H1 (cell line): ENCODE data around the gene BOK. TPM values are rescaled to one million over a fixed set of nuclear protein-coding genes. Genes with fewer than 3 reads are reported as not detected.

Experiments
- CTCF ChIA-PET: fragments of 300-600 bp; sonication (Branson Sonifier 250); formaldehyde crosslinking; loops from one replicate; lab custom pipeline; 2021; ENCODE audit not compliant: partially characterized antibody; lab: Charles Lee
- POLR2A ChIA-PET: fragments of 300-600 bp; sonication (Branson Sonifier 250); formaldehyde crosslinking; loops from one replicate; lab custom pipeline; 2021; ENCODE audit warnings: inconsistent platforms; ENCODE audit not compliant: partially characterized antibody; lab: Charles Lee
- DNase-seq, 2 experiments: peaks; one replicate each; pipeline versions ENCODE4 v3.0.0 to v3.0.0-alpha.2; 2010 to 2022; ENCODE audit warnings: low spot score in 2 of 2, low read depth in 1 of 2, mixed read lengths in 1 of 2
- FAIRE-seq: peaks from 2 replicates; lab custom pipeline; 2011; peaks lifted over from hg19 to GRCh38; lab: Jason Lieb, UNC
- H2AFZ ChIP-seq: 2 replicates; pipeline ENCODE4 v1.8.1; 2012; ENCODE audit warnings: low read length, inconsistent platforms
- H2AK5ac ChIP-seq: 2 replicates; pipeline ENCODE4 v1.6.1; 2013; ENCODE audit warnings: low read depth, low read length
- H2BK120ac ChIP-seq: replicated peaks from 2 replicates; pipeline ENCODE3; 2013; ENCODE audit warnings: low read depth, low read length, inconsistent platforms
- H2BK12ac ChIP-seq: 2 replicates; pipeline ENCODE4 v1.6.1; 2013; ENCODE audit warnings: low read depth, low read length
- H2BK15ac ChIP-seq: 2 replicates; pipeline ENCODE4 v1.6.1; 2013; ENCODE audit warnings: low read length
- H2BK20ac ChIP-seq: 2 replicates; pipeline ENCODE4 v1.6.1; 2013; ENCODE audit warnings: low read length
- H2BK5ac ChIP-seq: 2 replicates; pipeline ENCODE4 v1.6.1; 2013; ENCODE audit warnings: low read depth, low read length
- H3K14ac ChIP-seq: 2 replicates; pipeline ENCODE4 v1.6.1; 2013; ENCODE audit warnings: inconsistent platforms; ENCODE audit not compliant: insufficient read length
- H3K18ac ChIP-seq: 2 replicates; pipeline ENCODE4 v1.6.1; 2013; ENCODE audit warnings: low read length; ENCODE audit errors: extremely low read depth
- H3K23ac ChIP-seq: 2 replicates; pipeline ENCODE4 v1.6.1; 2013; ENCODE audit warnings: inconsistent platforms; ENCODE audit not compliant: insufficient read length
- H3K23me2 ChIP-seq: 2 replicates; pipeline ENCODE4 v1.6.1; 2013; ENCODE audit warnings: low read depth, low read length
- H3K27ac ChIP-seq: 2 replicates; pipeline ENCODE4 v1.6.1; 2011; ENCODE audit warnings: low read depth, low read length, inconsistent platforms
- H3K27me3 ChIP-seq, 4 experiments: replicated peaks in 1 of 4; 1 replicate in 1 of 4; 2 replicates in 3 of 4; pipeline versions ENCODE4 v1.6.1 to v1.8.1; 2011 to 2013; ENCODE audit warnings: low read length in 3 of 4, mild to moderate bottlenecking in 3 of 4, inconsistent platforms in 2 of 4, mixed read lengths in 2 of 4, moderate library complexity in 1 of 4; ENCODE audit not compliant: control insufficient read depth in 3 of 4, insufficient read depth in 3 of 4; ENCODE audit errors: extremely low read depth in 1 of 4
- H3K36me3 ChIP-seq, 4 experiments: 2 replicates each; pipeline versions ENCODE4 v1.6.1 to v1.8.1; 2011 to 2013; ENCODE audit warnings: mild to moderate bottlenecking in 4 of 4, low read length in 3 of 4, moderate library complexity in 2 of 4, control low read depth in 1 of 4, inconsistent platforms in 1 of 4; ENCODE audit not compliant: insufficient read depth in 4 of 4, control insufficient read depth in 2 of 4
- H3K4ac ChIP-seq: replicated peaks from 2 replicates; pipeline ENCODE3; 2013; ENCODE audit warnings: low read length, low read depth, mixed read lengths, inconsistent platforms; ENCODE audit not compliant: insufficient read length
- H3K4me1 ChIP-seq, 4 experiments: replicated peaks in 1 of 4; 1 replicate in 1 of 4; 2 replicates in 3 of 4; pipeline versions ENCODE4 v1.6.1 to v1.8.1; 2011 to 2013; ENCODE audit warnings: low read length in 3 of 4, inconsistent platforms in 2 of 4, mixed read lengths in 1 of 4; ENCODE audit not compliant: insufficient read depth in 4 of 4, control insufficient read depth in 3 of 4
- H3K4me2 ChIP-seq, 2 experiments: 2 replicates each; pipeline versions ENCODE4 v1.6.1 to v1.8.1; 2011 to 2013; ENCODE audit warnings: low read depth in 2 of 2, low read length in 2 of 2, control low read depth in 1 of 2, inconsistent platforms in 1 of 2, mild to moderate bottlenecking in 1 of 2; ENCODE audit not compliant: insufficient read depth in 1 of 2
- H3K4me3 ChIP-seq, 4 experiments: fragments of 200-600, 300-600 bp in 1 of 4; sonication (generic), shearing (Covaris generic), sonication (Bioruptor Twin) in 1 of 4; 2 replicates each; pipeline versions ENCODE4 v1.5.1 to v1.8.1; 2011 to 2016; ENCODE audit warnings: low read length in 4 of 4, low read depth in 3 of 4, control low read depth in 2 of 4, inconsistent platforms in 2 of 4, mild to moderate bottlenecking in 2 of 4, mixed read lengths in 1 of 4, moderate library complexity in 1 of 4; ENCODE audit not compliant: insufficient read depth in 2 of 4; ENCODE audit errors: extremely low read depth in 1 of 4
- H3K56ac ChIP-seq: replicated peaks from 2 replicates; pipeline ENCODE3; 2013; ENCODE audit warnings: low read depth, mild to moderate bottlenecking, mixed read lengths, low read length, inconsistent platforms; ENCODE audit not compliant: insufficient read length
- H3K79me1 ChIP-seq: 2 replicates; pipeline ENCODE4 v1.6.1; 2013; ENCODE audit warnings: low read depth, low read length, control low read depth
- H3K79me2 ChIP-seq, 2 experiments: 2 replicates each; pipeline versions ENCODE4 v1.6.1 to v1.8.1; 2012 to 2013; ENCODE audit warnings: low read length in 2 of 2, mild to moderate bottlenecking in 2 of 2, inconsistent platforms in 1 of 2; ENCODE audit not compliant: insufficient read depth in 2 of 2, control insufficient read depth in 1 of 2
- H3K9ac ChIP-seq, 4 experiments: replicated peaks in 1 of 4; 1 replicate in 1 of 4; 2 replicates in 3 of 4; pipeline versions ENCODE4 v1.6.1 to v1.8.1; 2011 to 2013; ENCODE audit warnings: low read depth in 3 of 4, low read length in 3 of 4, control low read depth in 2 of 4, mild to moderate bottlenecking in 2 of 4, moderate library complexity in 2 of 4, inconsistent platforms in 1 of 4; ENCODE audit errors: extremely low read depth in 1 of 4
- H3K9me3 ChIP-seq, 2 experiments: 2 replicates each; pipeline versions ENCODE4 v1.6.1 to v1.8.1; 2012 to 2013; ENCODE audit warnings: mild to moderate bottlenecking in 2 of 2, moderate library complexity in 2 of 2, control low read depth in 1 of 2, inconsistent platforms in 1 of 2, low read depth in 1 of 2, low read length in 1 of 2, mixed read lengths in 1 of 2; ENCODE audit not compliant: insufficient read depth in 2 of 2
- H4K20me1 ChIP-seq, 2 experiments: replicated peaks in 1 of 2; 2 replicates each; pipeline versions ENCODE3 to v1.8.1; 2011 to 2013; ENCODE audit warnings: inconsistent platforms in 2 of 2, low read length in 2 of 2, mild to moderate bottlenecking in 1 of 2; ENCODE audit not compliant: insufficient read depth in 2 of 2, control insufficient read depth in 1 of 2
- H4K5ac ChIP-seq: 2 replicates; pipeline ENCODE4 v1.6.1; 2013; ENCODE audit warnings: low read length, low read depth, mixed read lengths, inconsistent platforms; ENCODE audit not compliant: insufficient read length
- H4K8ac ChIP-seq: 2 replicates; pipeline ENCODE4 v1.8.0; 2013; ENCODE audit warnings: mild to moderate bottlenecking, moderate library complexity, low read length, inconsistent platforms; ENCODE audit not compliant: insufficient read depth; ENCODE audit errors: extremely low read depth
- H4K91ac ChIP-seq: replicated peaks from 2 replicates; pipeline ENCODE3; 2013; ENCODE audit warnings: low read length, mixed read lengths, inconsistent platforms; ENCODE audit not compliant: insufficient read length
- CBX8 ChIP-seq: fragments of 300-800, 300-1000 bp; sonication (generic); IDR thresholded peaks from 2 replicates; pipeline ENCODE4 v1.7.1; 2016; ENCODE audit warnings: low read depth, low read length, borderline replicate concordance
- CHD1 ChIP-seq: IDR thresholded peaks from 2 replicates; pipeline ENCODE4 v1.6.1; 2012; ENCODE audit warnings: low read depth, low read length, improper control_type of control experiment
- CREB1 ChIP-seq: IDR thresholded peaks from 2 replicates; pipeline ENCODE4 v1.6.1; 2012; ENCODE audit warnings: inconsistent platforms
- GABPA ChIP-seq: IDR thresholded peaks from 2 replicates; pipeline ENCODE4 v1.6.1; 2011; ENCODE audit warnings: mild to moderate bottlenecking, low read length, moderate library complexity, borderline replicate concordance; ENCODE audit not compliant: insufficient read depth
- POU5F1 ChIP-seq: IDR thresholded peaks from 2 replicates; pipeline ENCODE4 v1.6.1; 2011; ENCODE audit warnings: low read depth, mild to moderate bottlenecking, low read length, moderate library complexity
- RFX5 ChIP-seq: IDR thresholded peaks from 2 replicates; pipeline ENCODE4 v1.6.1; 2011; ENCODE audit warnings: low read depth, low read length, improper control_type of control experiment, borderline replicate concordance
- SAP30 ChIP-seq: fragments of 300-600 bp; sonication (generic); IDR thresholded peaks from 2 replicates; pipeline ENCODE4 v1.7.1; 2012; ENCODE audit warnings: low read length, moderate library complexity, mild to moderate bottlenecking, inconsistent platforms; ENCODE audit not compliant: insufficient read depth, insufficient replicate concordance
- SIN3A ChIP-seq, 2 experiments: IDR thresholded peaks in 1 of 2; conservative IDR thresholded peaks in 1 of 2; 2 replicates each; pipeline ENCODE4 v1.6.1; 2011 to 2012; ENCODE audit warnings: low read length in 2 of 2, improper control_type of control experiment in 1 of 2, low read depth in 1 of 2, mild to moderate bottlenecking in 1 of 2
- SP1 ChIP-seq: IDR thresholded peaks from 2 replicates; pipeline ENCODE4 v1.6.1; 2011; ENCODE audit warnings: low read depth, low read length
- TAF1 ChIP-seq: IDR thresholded peaks from 2 replicates; pipeline ENCODE4 v1.6.1; 2011; ENCODE audit warnings: mild to moderate bottlenecking, low read depth, low read length
- TCF12 ChIP-seq: IDR thresholded peaks from 2 replicates; pipeline ENCODE4 v1.6.1; 2011; ENCODE audit warnings: low read depth, mild to moderate bottlenecking, low read length
- WGBS, 2 experiments: shearing (Covaris generic) in 1 of 2; methylation state at CpG; one replicate each; pipeline versions ENCODE4 v1.1.6 to v1.1.7; 2013 to 2015; ENCODE audit warnings: low lambda C conversion rate in 2 of 2, mixed read lengths in 2 of 2, inconsistent platforms in 1 of 2, low coverage in 1 of 2, missing lambda C conversion rate in 1 of 2; ENCODE audit not compliant: insufficient replicate concordance in 2 of 2, insufficient coverage in 1 of 2, insufficient read length in 1 of 2; ENCODE audit errors: extremely low coverage in 1 of 2, missing lambda C conversion rate in 1 of 2; 5-methylcytosine and 5-hydroxymethylcytosine counted together
- polyA plus RNA-seq, 7 experiments: library from polyadenylated mRNA; depleted of rRNA in 3 of 7; stranded (reverse) in 5 of 7; unstranded in 2 of 7; fragments of >200 nt in 5 of 7; fragments of 200-250 nt in 2 of 7; gene quantifications; 1 replicate in 5 of 7; 2 replicates in 1 of 7; 4 replicates in 1 of 7; pipeline versions ENCODE4 v1.2.1 to v1.2.3, GENCODE V29; 2011 to 2013; ENCODE audit warnings: missing spikeins in 2 of 7, mixed read lengths in 2 of 7
- total RNA-seq: library from RNA; stranded (reverse); fragmentation: NEBNext Ultra II Directional; extraction: Animal tissue kit (Norgen Biotek cat#: 25700); gene quantifications from 2 replicates; pipeline ENCODE4 v1.2.1, GENCODE V29; 2021
- TF ChIP-seq, protein P1 (sequence below), 3 experiments: IDR thresholded peaks; 1 replicate in 2 of 3; 2 replicates in 1 of 3; pipeline versions ENCODE4 v1.5.1 to v1.6.1; 2011; ENCODE audit warnings: low read length in 3 of 3, mild to moderate bottlenecking in 3 of 3, inconsistent platforms in 2 of 3, low read depth in 1 of 3, moderate library complexity in 1 of 3; ENCODE audit not compliant: insufficient read depth in 1 of 3; ENCODE audit errors: control extremely low read depth in 1 of 3

Gene BOK
- total and polyA plus RNA-seq, 2 of the 8 experiments (the other 6 are each of a cell fraction or from before 2014, with no cell fraction given) = 33.7 to 37.6 TPM

DNA sequence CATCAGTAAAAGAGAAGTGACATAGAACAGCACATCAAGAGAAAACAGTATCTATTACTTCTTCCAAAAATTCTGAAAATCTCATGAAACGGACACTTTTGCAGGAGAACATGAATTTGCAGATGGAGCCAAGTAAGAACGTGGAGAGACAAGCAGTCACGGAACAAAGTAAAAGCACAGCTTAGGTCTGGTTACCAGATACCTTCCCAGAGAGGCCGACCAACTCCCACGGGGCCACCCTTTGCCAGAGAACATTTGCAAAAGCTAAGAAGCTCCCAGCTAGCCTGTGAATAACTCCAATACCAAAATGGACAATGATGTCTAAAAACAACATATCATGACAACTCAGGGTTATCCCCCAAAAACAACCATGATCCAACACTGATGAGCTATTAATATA is 39.5 kb downstream of the BOK start:
- no peaks in the 10 kb centered on the region for H3K27me3 ChIP-seq
- no peak overlapping the region for H4K91ac ChIP-seq
- no peak overlapping the region for H2BK12ac ChIP-seq
- H3K79me2 ChIP-seq = no peaks in the 10 kb centered on the region
- H3K4ac ChIP-seq = no peak overlapping the region
- no peak overlapping the region for H4K8ac ChIP-seq
- no peak overlapping the region for H2AK5ac ChIP-seq
- H3K9ac ChIP-seq = no peak overlapping the region
- no peak overlapping the region for H2BK120ac ChIP-seq
- ChIA-PET CTCF (interaction anchor here (0.7 to 4.2 kb wide), 13 partner anchors 11 to 206 kb away, joined by 3 to 18 read pairs (median 3); partner anchors contain the start of gene DTYMK), POLR2A (interaction anchor here (1.2 kb wide), 1 partner anchor 13 kb away, joined by 4 read pairs; no protein-coding TSS in a partner anchor)
- H3K36me3 ChIP-seq = peaks cover 0 to 12% (median 2%) of the 10 kb centered on the region in 4 experiments; a peak in 5 of 8 replicates
- H4K5ac ChIP-seq = no peak overlapping the region
- H2BK15ac ChIP-seq = no peak overlapping the region
- H3K9me3 ChIP-seq = no peaks in the 10 kb centered on the region
- no peak overlapping the region for H2AFZ ChIP-seq
- H3K23me2 ChIP-seq = no peaks in the 10 kb centered on the region
- H3K18ac ChIP-seq = no peak overlapping the region
- H3K23ac ChIP-seq = no peak overlapping the region
- H2BK5ac ChIP-seq = no peak overlapping the region
- H3K4me1 ChIP-seq = no peaks in the 10 kb centered on the region
- no peak for FAIRE-seq
- H3K79me1 ChIP-seq = no peaks in the 10 kb centered on the region; the same call in 1 of the 2 replicates
- H3K14ac ChIP-seq = no peak overlapping the region
- H4K20me1 ChIP-seq = peaks cover 3 to 10% of the 10 kb centered on the region in 2 experiments
- no peak overlapping the region for H3K27ac ChIP-seq
- no peak for DNase-seq
- no peak overlapping the region for H3K56ac ChIP-seq
- WGBS, 2 experiments = 77% methylated on average over 5 of the region's 5 CpGs; no CpG with 5 or more reads in 1 of the 2 experiments
- no peak overlapping the region for H2BK20ac ChIP-seq
- no peak overlapping the region for H3K4me2 ChIP-seq
- H3K4me3 ChIP-seq = no peak overlapping the region
- no peak for TF ChIP-seq GABPA
- TF ChIP-seq TAF1 = no peak
- TF ChIP-seq SP1 = no peak
- no peak for TF ChIP-seq SIN3A (conservative IDR thresholded peaks at IDR 0.05 in 1 of 2, IDR thresholded peaks at IDR 0.05 in 1 of 2; ENCODE audit: low read depth in 1 of 2, low read length in 2 of 2)
- no peak for TF ChIP-seq CHD1
- TF ChIP-seq CBX8 = no peak
- TF ChIP-seq POU5F1 = no peak
- no peak for TF ChIP-seq SAP30
- TF ChIP-seq TCF12 = no peak
- TF ChIP-seq, protein P1, sequence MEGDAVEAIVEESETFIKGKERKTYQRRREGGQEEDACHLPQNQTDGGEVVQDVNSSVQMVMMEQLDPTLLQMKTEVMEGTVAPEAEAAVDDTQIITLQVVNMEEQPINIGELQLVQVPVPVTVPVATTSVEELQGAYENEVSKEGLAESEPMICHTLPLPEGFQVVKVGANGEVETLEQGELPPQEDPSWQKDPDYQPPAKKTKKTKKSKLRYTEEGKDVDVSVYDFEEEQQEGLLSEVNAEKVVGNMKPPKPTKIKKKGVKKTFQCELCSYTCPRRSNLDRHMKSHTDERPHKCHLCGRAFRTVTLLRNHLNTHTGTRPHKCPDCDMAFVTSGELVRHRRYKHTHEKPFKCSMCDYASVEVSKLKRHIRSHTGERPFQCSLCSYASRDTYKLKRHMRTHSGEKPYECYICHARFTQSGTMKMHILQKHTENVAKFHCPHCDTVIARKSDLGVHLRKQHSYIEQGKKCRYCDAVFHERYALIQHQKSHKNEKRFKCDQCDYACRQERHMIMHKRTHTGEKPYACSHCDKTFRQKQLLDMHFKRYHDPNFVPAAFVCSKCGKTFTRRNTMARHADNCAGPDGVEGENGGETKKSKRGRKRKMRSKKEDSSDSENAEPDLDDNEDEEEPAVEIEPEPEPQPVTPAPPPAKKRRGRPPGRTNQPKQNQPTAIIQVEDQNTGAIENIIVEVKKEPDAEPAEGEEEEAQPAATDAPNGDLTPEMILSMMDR (IDR thresholded peaks at IDR 0.05; ENCODE audit: control extremely low read depth in 1 of 3, insufficient read depth in 1 of 3, low read depth in 1 of 3, low read length in 3 of 3) = no peak
- TF ChIP-seq RFX5 = no peak
- no peak for TF ChIP-seq CREB1
